Neural progenitor cell (in vitro differentiated cells): ENCODE measurements around the gene ARHGAP11A. TPM values are rescaled to one million over a fixed set of nuclear protein-coding genes. Genes with fewer than 3 reads are reported as not detected.

ENCODE experiments used
- DNase-seq: peaks from one replicate; pipeline ENCODE4 v3.0.0-alpha.2; 2016; ENCODE audit warnings: low spot score
- H2AFZ ChIP-seq: fragments of 200-600 bp; sonication (generic); replicated peaks from 2 replicates; pipeline ENCODE4 v1.6.1; 2016; ENCODE audit warnings: antibody characterized with exemption
- H3F3A ChIP-seq: fragments of 200-600 bp; sonication (generic); 2 replicates; pipeline ENCODE4 v1.6.1; 2016; ENCODE audit warnings: antibody characterized with exemption, low read depth
- H3K27ac ChIP-seq: fragments of 200-600 bp; sonication (generic); 2 replicates; pipeline ENCODE4 v1.5.1; 2016; ENCODE audit warnings: mild to moderate bottlenecking
- H3K27me3 ChIP-seq: fragments of 200-600 bp; sonication (generic); 2 replicates; pipeline ENCODE4 v1.6.1; 2016; ENCODE audit warnings: mild to moderate bottlenecking, moderate library complexity
- H3K36me3 ChIP-seq: fragments of 200-600 bp; sonication (generic); 2 replicates; pipeline ENCODE4 v1.5.1; 2016
- H3K4me1 ChIP-seq: fragments of 200-600 bp; sonication (generic); 2 replicates; pipeline ENCODE4 v1.6.1; 2016; ENCODE audit warnings: mixed run types
- H3K4me2 ChIP-seq: fragments of 200-600 bp; sonication (generic); 2 replicates; pipeline ENCODE4 v1.6.1; 2016
- H3K4me3 ChIP-seq: fragments of 200-600 bp; sonication (generic); 2 replicates; pipeline ENCODE4 v1.5.1; 2016
- H3K79me2 ChIP-seq: fragments of 200-600 bp; sonication (generic); 2 replicates; pipeline ENCODE4 v1.6.1; 2016; ENCODE audit warnings: low read depth
- H3K9ac ChIP-seq: fragments of 200-600 bp; sonication (generic); 2 replicates; pipeline ENCODE4 v1.6.1; 2016
- H3K9me3 ChIP-seq: fragments of 200-600 bp; sonication (generic); 2 replicates; pipeline ENCODE4 v1.5.1; 2016; ENCODE audit warnings: low read depth
- H4K20me1 ChIP-seq: fragments of 200-600 bp; sonication (generic); 2 replicates; pipeline ENCODE4 v1.6.1; 2016; ENCODE audit warnings: low read depth
- H3K27ac Mint-ChIP-seq: 3 replicates; pipeline ENCODE4 v1.8.0; 2021; ENCODE audit warnings: mixed read lengths
- H3K27me3 Mint-ChIP-seq: 2 replicates; pipeline ENCODE4 v1.8.0; 2022; ENCODE audit warnings: low read depth, mild to moderate bottlenecking, inconsistent platforms, moderate library complexity, mixed read lengths; ENCODE audit not compliant: insufficient read depth
- H3K36me3 Mint-ChIP-seq: 3 replicates; pipeline ENCODE4 v1.8.0; 2021; ENCODE audit warnings: mixed read lengths
- H3K4me1 Mint-ChIP-seq: 3 replicates; pipeline ENCODE4 v1.8.0; 2021; ENCODE audit warnings: mixed read lengths
- H3K4me3 Mint-ChIP-seq: 3 replicates; pipeline ENCODE4 v1.8.0; 2021; ENCODE audit warnings: mild to moderate bottlenecking, moderate library complexity, mixed read lengths
- H3K9me3 Mint-ChIP-seq: 3 replicates; pipeline ENCODE4 v1.8.0; 2020; ENCODE audit warnings: mixed read lengths
- CTCF ChIP-seq: fragments of 200-600 bp; sonication (generic); IDR thresholded peaks from 2 replicates; pipeline ENCODE4 v1.5.1; 2017; ENCODE audit warnings: antibody characterized with exemption, mild to moderate bottlenecking
- EZH2 ChIP-seq: fragments of 200-600 bp; sonication (generic); IDR thresholded peaks from 2 replicates; pipeline ENCODE4 v1.6.1; 2017; ENCODE audit warnings: antibody characterized with exemption, mild to moderate bottlenecking, moderate library complexity
- EZH2phosphoT487 ChIP-seq: fragments of 200-600 bp; sonication (generic); IDR thresholded peaks from 2 replicates; pipeline ENCODE4 v1.6.1; 2017; ENCODE audit warnings: antibody characterized with exemption
- total RNA-seq: library from RNA; depleted of rRNA; stranded (reverse); fragments of >200 nt; gene quantifications from 2 replicates; pipeline ENCODE4 v1.2.3, GENCODE V29; 2015; ENCODE audit warnings: low replicate concordance

Gene ARHGAP11A
- total RNA-seq, 1 donor from 2014 or later = 83.9 TPM

DNA sequence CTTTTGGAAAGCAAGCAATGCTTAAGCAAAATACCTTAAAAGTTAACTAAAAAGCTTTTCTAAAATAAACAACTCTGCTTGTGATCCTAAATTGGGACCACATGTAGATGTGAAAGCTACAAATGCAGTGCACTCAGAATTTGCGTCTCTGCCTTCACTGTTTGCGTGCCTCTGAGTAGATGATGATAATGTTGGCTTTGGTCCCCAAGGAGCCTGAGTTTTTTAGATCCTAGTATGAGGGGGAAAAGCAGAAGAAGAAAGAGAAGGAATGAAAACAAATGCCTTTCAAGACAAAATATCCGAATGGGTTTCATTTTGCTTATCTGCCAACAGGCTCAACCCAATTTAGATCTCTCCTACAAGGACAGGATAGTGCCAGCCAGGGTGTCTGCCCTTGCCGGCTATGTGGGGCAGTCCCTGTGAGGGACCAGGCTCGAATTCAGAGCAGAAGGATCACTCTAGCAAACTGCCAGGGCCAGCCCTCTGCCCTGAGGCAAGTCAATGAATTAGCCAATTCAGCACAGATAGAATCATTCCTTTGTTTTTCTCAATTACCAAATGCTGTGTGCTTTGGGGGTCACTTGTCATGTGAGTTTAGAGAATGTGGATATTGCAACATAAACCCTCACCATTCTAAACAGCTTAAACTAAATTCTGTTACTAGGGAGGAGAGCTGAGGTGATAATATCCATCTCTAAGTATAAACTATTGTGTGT lies 54.8 kb downstream of the ARHGAP11A start:
- H3K4me1 Mint-ChIP-seq = peaks cover 8% of the 10 kb centered on the region
- H3K27ac Mint-ChIP-seq = no peak overlapping the region
- Histone ChIP-seq H3K9ac (no peak overlapping the region), H3K27me3 (no peaks in the 10 kb centered on the region), H3K79me2 (no peaks in the 10 kb centered on the region), H3F3A (peaks cover 9% of the 10 kb centered on the region), H3K9me3 (no peaks in the 10 kb centered on the region), H3K4me1 (peaks cover 18% of the 10 kb centered on the region), H4K20me1 (no peaks in the 10 kb centered on the region), H3K4me3 (no peak overlapping the region), H3K36me3 (no peaks in the 10 kb centered on the region), H3K27ac (no peak overlapping the region), H3K4me2 (no peak overlapping the region), H2AFZ (no peak overlapping the region)
- H3K27me3 Mint-ChIP-seq = no peaks in the 10 kb centered on the region
- TF ChIP-seq CTCF (no peak), EZH2phosphoT487 (no peak), EZH2 (no peak)
- H3K4me3 Mint-ChIP-seq = no peak overlapping the region
- H3K9me3 Mint-ChIP-seq = no peaks in the 10 kb centered on the region
- peaks cover 4% of the 10 kb centered on the region for H3K36me3 Mint-ChIP-seq
- peak; percentile 17 for DNase-seq

DNA sequence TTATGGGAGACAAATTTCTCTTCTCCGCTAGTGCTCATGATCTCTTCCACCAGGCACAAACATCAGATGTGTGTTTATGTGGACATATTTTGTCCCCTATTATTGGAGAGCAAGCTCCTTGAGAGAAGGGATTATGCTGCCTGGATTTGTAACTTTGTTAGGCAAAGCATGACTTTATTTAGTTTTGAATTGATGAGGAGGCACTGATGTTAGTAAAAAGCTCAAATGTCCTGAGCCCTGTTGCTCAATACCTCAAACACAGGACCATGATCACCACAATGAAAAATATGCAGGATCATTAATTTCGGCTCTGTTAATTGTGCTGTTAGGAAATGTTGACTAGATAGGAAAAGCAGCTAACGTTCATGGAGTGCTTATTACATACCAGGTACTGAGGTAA lies 55.3 kb downstream of the ARHGAP11A start:
- no peaks in the 10 kb centered on the region for H3K9me3 Mint-ChIP-seq
- H3K27ac Mint-ChIP-seq = no peak overlapping the region
- Histone ChIP-seq H3K9me3 (no peaks in the 10 kb centered on the region), H3K27ac (no peak overlapping the region), H3K36me3 (no peaks in the 10 kb centered on the region), H3K4me2 (no peak overlapping the region), H3K27me3 (no peaks in the 10 kb centered on the region), H4K20me1 (no peaks in the 10 kb centered on the region), H3K9ac (no peak overlapping the region), H2AFZ (no peak overlapping the region), H3K79me2 (no peaks in the 10 kb centered on the region), H3F3A (peaks cover 9% of the 10 kb centered on the region), H3K4me1 (peaks cover 18% of the 10 kb centered on the region), H3K4me3 (no peak overlapping the region)
- no peak for TF ChIP-seq EZH2phosphoT487
- no peak for TF ChIP-seq CTCF
- TF ChIP-seq EZH2 = no peak
- H3K27me3 Mint-ChIP-seq = no peaks in the 10 kb centered on the region
- no peak for DNase-seq
- H3K4me3 Mint-ChIP-seq = no peak overlapping the region
- H3K4me1 Mint-ChIP-seq = peaks cover 8% of the 10 kb centered on the region
- peaks cover 4% of the 10 kb centered on the region for H3K36me3 Mint-ChIP-seq

DNA sequence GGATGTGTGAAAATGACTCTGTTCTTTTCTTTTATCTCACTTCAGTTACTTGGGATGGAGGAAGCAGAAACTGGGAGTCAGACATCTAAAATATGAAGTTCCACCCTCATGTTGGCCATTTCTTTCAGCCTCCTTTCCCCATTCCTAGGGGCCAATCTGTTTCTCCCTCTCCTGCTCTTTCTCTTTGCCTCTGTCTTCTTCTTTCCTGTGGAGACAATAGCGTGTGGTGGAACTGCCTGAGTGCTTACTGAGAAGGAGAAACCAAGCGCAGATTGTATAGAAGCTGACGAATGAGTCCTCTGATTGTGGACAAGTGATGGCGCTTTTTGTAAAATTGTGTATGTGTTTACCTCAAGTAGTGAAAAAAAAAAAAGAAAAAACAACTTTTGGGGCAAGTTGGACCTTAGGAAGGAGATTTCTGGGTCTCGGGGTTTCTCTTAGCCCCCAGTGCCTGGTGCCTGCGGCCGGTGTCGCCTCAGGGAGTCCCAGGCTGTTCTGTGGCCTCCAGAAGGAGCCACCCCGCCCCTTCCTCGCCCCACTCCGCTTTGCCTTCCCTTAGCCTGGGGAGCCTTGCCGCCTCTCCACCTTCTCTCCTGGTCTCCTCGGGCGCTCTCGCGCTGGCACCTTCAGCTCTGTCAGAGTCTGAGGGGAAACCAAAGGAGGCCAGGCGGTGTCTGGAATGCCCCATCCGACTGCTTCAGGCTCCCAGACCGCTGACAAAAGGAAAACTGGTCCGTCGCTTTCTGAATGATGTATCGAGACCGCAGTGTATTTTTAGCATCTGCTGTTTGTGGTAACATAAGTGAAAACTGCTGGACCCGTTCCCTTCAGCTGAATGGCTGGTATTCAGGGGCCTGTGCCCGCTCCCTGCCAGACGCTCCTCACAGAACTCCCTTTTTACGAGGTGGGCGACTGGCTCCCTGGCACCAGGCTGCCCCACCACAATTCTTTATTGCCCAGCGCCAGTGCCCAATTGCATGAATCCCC lies 56.3 kb downstream of the ARHGAP11A start:
- Mint-ChIP-seq H3K27ac (peak overlapping the region; percentile 60), H3K9me3 (no peaks in the 10 kb centered on the region), H3K36me3 (peaks cover 4% of the 10 kb centered on the region), H3K4me1 (peaks cover 8% of the 10 kb centered on the region), H3K4me3 (no peak overlapping the region), H3K27me3 (no peaks in the 10 kb centered on the region)
- Histone ChIP-seq H3K36me3 (no peaks in the 10 kb centered on the region), H3K4me1 (peaks cover 18% of the 10 kb centered on the region), H3K9ac (no peak overlapping the region), H3K27me3 (no peaks in the 10 kb centered on the region), H3K27ac (no peak overlapping the region), H3K4me3 (no peak overlapping the region), H4K20me1 (no peaks in the 10 kb centered on the region), H2AFZ (no peak overlapping the region), H3K9me3 (no peaks in the 10 kb centered on the region), H3K4me2 (no peak overlapping the region), H3F3A (peaks cover 9% of the 10 kb centered on the region), H3K79me2 (no peaks in the 10 kb centered on the region)
- TF ChIP-seq EZH2 (no peak), EZH2phosphoT487 (no peak), CTCF (no peak)
- DNase-seq = no peak
